HL-60/S4 treated with phorbol 12-myristate 13-acetate at 8.2 ng/mL for 4 days and 3 days (cell line): ENCODE results near the gene RPF1.
"Not testable (repeated sequence)": the region's sequence is repeated elsewhere in the genome, so short reads cannot be mapped to it uniquely, and the experiment has no call there.

Source experiments
- in situ Hi-C: fragments of 300-500 bp; cut with MboI; formaldehyde crosslinking; loops from 2 replicates; pipeline ENCODE4 v1.15.0; 2022; ENCODE audit warnings: low sequenced_read_pairs

Gene RPF1

GRCh38 chr1:84488107-84488506 lies 9.0 kb downstream of the RPF1 start:
- in situ Hi-C loops, result no loop called here

GRCh38 chr1:84489766-84490165 lies 10.7 kb downstream of the RPF1 start:
- in situ Hi-C loops, result no loop called here

GRCh38 chr1:84492726-84493125 lies 13.7 kb downstream of the RPF1 start:
- in situ Hi-C loops, result no loop called here

GRCh38 chr1:84493747-84494146 lies 14.7 kb downstream of the RPF1 start:
- in situ Hi-C loops, result no loop called here

GRCh38 chr1:84496498-84496897 lies 17.4 kb downstream of the RPF1 start:
- in situ Hi-C loops, result no loop called here

- in situ Hi-C loops, result no loop called here
Observed at GRCh38 chr1:84497631-84498275, 18.7 kb downstream of the RPF1 start.

GRCh38 chr1:84502927-84503326 lies 23.9 kb downstream of the RPF1 start:
- in situ Hi-C loops, result no loop called here

GRCh38 chr1:84504580-84505492 lies 25.8 kb downstream of the RPF1 start:
- in situ Hi-C loops, result no loop called here

- in situ Hi-C loops, result no loop called here
Observed at GRCh38 chr1:84505493-84506001, 26.5 kb downstream of the RPF1 start.

GRCh38 chr1:84506002-84506728 lies 27.1 kb downstream of the RPF1 start, which contains the start of the genes GNG5 and SPATA1:
Gene GNG5, minus strand, starts transcription at chr1:84506581. Its CDS starts 490 bp downstream, at chr1:84506091.
Gene SPATA1, plus strand, starts transcription at chr1:84506386. Its CDS starts 9,974 bp downstream, at chr1:84516360.
- in situ Hi-C loops, result no loop called here

- in situ Hi-C loops, result no loop called here
Observed at GRCh38 chr1:84506729-84507453, 27.8 kb downstream of the RPF1 start.

GRCh38 chr1:84507887-84508286 lies 28.8 kb downstream of the RPF1 start:
- in situ Hi-C loops, result not testable (repeated sequence)

GRCh38 chr1:84508510-84508909 lies 29.4 kb downstream of the RPF1 start:
- in situ Hi-C loops, result no loop called here

- in situ Hi-C loops, result no loop called here
Observed at GRCh38 chr1:84509029-84509428, 30.0 kb downstream of the RPF1 start.

GRCh38 chr1:84510165-84510564 lies 31.1 kb downstream of the RPF1 start:
- in situ Hi-C loops, result no loop called here

- in situ Hi-C loops, result no loop called here
Observed at GRCh38 chr1:84510668-84511067, 31.6 kb downstream of the RPF1 start.

- in situ Hi-C loops, result no loop called here
Observed at GRCh38 chr1:84524590-84524989, 45.5 kb downstream of the RPF1 start.

GRCh38 chr1:84525779-84526178 lies 46.7 kb downstream of the RPF1 start:
- in situ Hi-C loops, result no loop called here

GRCh38 chr1:84538599-84538998 lies 59.5 kb downstream of the RPF1 start:
- in situ Hi-C loops, result no loop called here

- in situ Hi-C loops, result no loop called here
Observed at GRCh38 chr1:84539972-84540371, 60.9 kb downstream of the RPF1 start.
